ENCODE results near the gene KIAA1671.

Gene KIAA1671

GRCh38 chr22:25143156-25144076 is 190.9 kb downstream of the KIAA1671 start:
- POLR2A ChIA-PET = no interaction called here

GRCh38 chr22:25144522-25144921 is 192.0 kb downstream of the KIAA1671 start:
- Histone ChIP-seq H3K4me3 (ENCODE audit: control insufficient read depth in 1 of 7, extremely low read depth in 1 of 7, insufficient read depth in 4 of 7, low read depth in 2 of 7, low read length in 6 of 7) (no peak overlapping the region), H3K9me3 (ENCODE audit: control extremely low read depth in 1 of 5, control insufficient read depth in 4 of 5, insufficient read depth in 2 of 5, low read depth in 1 of 5, low read length in 4 of 5) (no peaks in the 10 kb centered on the region), H3K27me3 (replicated peaks in 2 of 5; ENCODE audit: control insufficient read depth in 4 of 5, insufficient read depth in 5 of 5, low read length in 4 of 5) (peaks cover 0 to 2% (median 0%) of the 10 kb centered on the region in 5 experiments), H3K27ac (ENCODE audit: insufficient read depth in 1 of 2, low read depth in 1 of 2, low read length in 2 of 2, poor library complexity in 1 of 2, severe bottlenecking in 2 of 2) (no peak overlapping the region), H3K4me1 (ENCODE audit: control extremely low read depth in 1 of 4, control insufficient read depth in 4 of 4, insufficient read depth in 4 of 4, low read length in 3 of 4) (peaks cover 0 to 6% (median 0%) of the 10 kb centered on the region in 4 experiments), H3K36me3 (ENCODE audit: control insufficient read depth in 4 of 4, insufficient read depth in 4 of 4, low read length in 3 of 4) (no peaks in the 10 kb centered on the region)
- WGBS (ENCODE audit: insufficient coverage) = 100% methylated on average over 1 of the region's 2 CpGs
- POLR2A ChIA-PET = no interaction called here
- CTCF ChIA-PET = no interaction called here
- no peak for DNase-seq

More at GRCh38 chr22:25143156-25144076, 190.9 kb downstream of the KIAA1671 start:
- H3K4me1 ChIP-seq (ENCODE audit: control extremely low read depth in 1 of 4, control insufficient read depth in 4 of 4, insufficient read depth in 4 of 4, low read length in 3 of 4) = peaks cover 0 to 11% (median 0%) of the 10 kb centered on the region in 4 experiments
- H3K36me3 ChIP-seq (ENCODE audit: control insufficient read depth in 4 of 4, insufficient read depth in 4 of 4, low read length in 3 of 4) = no peaks in the 10 kb centered on the region
- 100% methylated on average over 2 of the region's 5 CpGs for whole genome bisulfite sequencing (ENCODE audit: insufficient coverage)
- CTCF ChIA-PET = no interaction called here
- H3K27me3 ChIP-seq (replicated peaks in 2 of 5; ENCODE audit: control insufficient read depth in 4 of 5, insufficient read depth in 5 of 5, low read length in 4 of 5) = peaks cover 0 to 2% (median 0%) of the 10 kb centered on the region in 5 experiments
- peak in 2 of 3 donors; percentile 21 to 31 for DNase-seq
- no peak overlapping the region for H3K27ac ChIP-seq (ENCODE audit: insufficient read depth in 1 of 2, low read depth in 1 of 2, low read length in 2 of 2, poor library complexity in 1 of 2, severe bottlenecking in 2 of 2)
- no peak overlapping the region for H3K4me3 ChIP-seq (ENCODE audit: control insufficient read depth in 1 of 7, extremely low read depth in 1 of 7, insufficient read depth in 4 of 7, low read depth in 2 of 7, low read length in 6 of 7)
- H3K9me3 ChIP-seq (ENCODE audit: control extremely low read depth in 1 of 5, control insufficient read depth in 4 of 5, insufficient read depth in 2 of 5, low read depth in 1 of 5, low read length in 4 of 5) = no peaks in the 10 kb centered on the region

GRCh38 chr22:25146307-25146706 is 193.8 kb downstream of the KIAA1671 start:
- Histone ChIP-seq H3K4me3 (ENCODE audit: control insufficient read depth in 1 of 7, extremely low read depth in 1 of 7, insufficient read depth in 4 of 7, low read depth in 2 of 7, low read length in 6 of 7) (no peak overlapping the region), H3K9me3 (ENCODE audit: control extremely low read depth in 1 of 5, control insufficient read depth in 4 of 5, insufficient read depth in 2 of 5, low read depth in 1 of 5, low read length in 4 of 5) (no peaks in the 10 kb centered on the region), H3K27me3 (replicated peaks in 2 of 5; ENCODE audit: control insufficient read depth in 4 of 5, insufficient read depth in 5 of 5, low read length in 4 of 5) (peaks cover 0 to 2% (median 0%) of the 10 kb centered on the region in 5 experiments), H3K4me1 (ENCODE audit: control extremely low read depth in 1 of 4, control insufficient read depth in 4 of 4, insufficient read depth in 4 of 4, low read length in 3 of 4) (peaks cover 0 to 6% (median 0%) of the 10 kb centered on the region in 4 experiments), H3K27ac (ENCODE audit: insufficient read depth in 1 of 2, low read depth in 1 of 2, low read length in 2 of 2, poor library complexity in 1 of 2, severe bottlenecking in 2 of 2) (no peak overlapping the region), H3K36me3 (ENCODE audit: control insufficient read depth in 4 of 4, insufficient read depth in 4 of 4, low read length in 3 of 4) (no peaks in the 10 kb centered on the region)
- 80% methylated on average over 1 of the region's 1 CpG for WGBS (ENCODE audit: insufficient coverage)
- ChIA-PET POLR2A (no interaction called here), CTCF (no interaction called here)
- no peak for DNase-seq

- DNase-seq = no peak
- CTCF ChIA-PET = no interaction called here
- POLR2A ChIA-PET = no interaction called here
- H3K4me1 ChIP-seq (ENCODE audit: control extremely low read depth in 1 of 4, control insufficient read depth in 4 of 4, insufficient read depth in 4 of 4, low read length in 3 of 4) = peaks cover 0 to 6% (median 0%) of the 10 kb centered on the region in 4 experiments
- no peaks in the 10 kb centered on the region for H3K36me3 ChIP-seq (ENCODE audit: control insufficient read depth in 4 of 4, insufficient read depth in 4 of 4, low read length in 3 of 4)
- H3K27me3 ChIP-seq (replicated peaks in 2 of 5; ENCODE audit: control insufficient read depth in 4 of 5, insufficient read depth in 5 of 5, low read length in 4 of 5) = peaks cover 0 to 2% (median 0%) of the 10 kb centered on the region in 5 experiments
- no peaks in the 10 kb centered on the region for H3K9me3 ChIP-seq (ENCODE audit: control extremely low read depth in 1 of 5, control insufficient read depth in 4 of 5, insufficient read depth in 2 of 5, low read depth in 1 of 5, low read length in 4 of 5)
- H3K4me3 ChIP-seq (ENCODE audit: control insufficient read depth in 1 of 7, extremely low read depth in 1 of 7, insufficient read depth in 4 of 7, low read depth in 2 of 7, low read length in 6 of 7) = no peak overlapping the region
- no peak overlapping the region for H3K27ac ChIP-seq (ENCODE audit: insufficient read depth in 1 of 2, low read depth in 1 of 2, low read length in 2 of 2, poor library complexity in 1 of 2, severe bottlenecking in 2 of 2)
- 83% methylated on average over 3 of the region's 4 CpGs for WGBS (ENCODE audit: insufficient coverage)
These were observed 194.6 kb downstream of the KIAA1671 start for GRCh38 chr22:25146906-25147641.

GRCh38 chr22:25147642-25147928 is 195.1 kb downstream of the KIAA1671 start:
- no peak overlapping the region for H3K27ac ChIP-seq (ENCODE audit: insufficient read depth in 1 of 2, low read depth in 1 of 2, low read length in 2 of 2, poor library complexity in 1 of 2, severe bottlenecking in 2 of 2)
- H3K36me3 ChIP-seq (ENCODE audit: control insufficient read depth in 4 of 4, insufficient read depth in 4 of 4, low read length in 3 of 4) = no peaks in the 10 kb centered on the region
- CTCF ChIA-PET = no interaction called here
- DNase-seq = no peak
- H3K4me1 ChIP-seq (ENCODE audit: control extremely low read depth in 1 of 4, control insufficient read depth in 4 of 4, insufficient read depth in 4 of 4, low read length in 3 of 4) = peaks cover 0 to 6% (median 0%) of the 10 kb centered on the region in 4 experiments
- no peak overlapping the region for H3K4me3 ChIP-seq (ENCODE audit: control insufficient read depth in 1 of 7, extremely low read depth in 1 of 7, insufficient read depth in 4 of 7, low read depth in 2 of 7, low read length in 6 of 7)
- peaks cover 0 to 2% (median 0%) of the 10 kb centered on the region in 5 experiments for H3K27me3 ChIP-seq (replicated peaks in 2 of 5; ENCODE audit: control insufficient read depth in 4 of 5, insufficient read depth in 5 of 5, low read length in 4 of 5)
- no peaks in the 10 kb centered on the region for H3K9me3 ChIP-seq (ENCODE audit: control extremely low read depth in 1 of 5, control insufficient read depth in 4 of 5, insufficient read depth in 2 of 5, low read depth in 1 of 5, low read length in 4 of 5)
- POLR2A ChIA-PET = no interaction called here
- no CpG with 5 or more reads among the region's 2 CpGs for WGBS (ENCODE audit: insufficient coverage)

GRCh38 chr22:25148149-25148691 is 195.7 kb downstream of the KIAA1671 start:
- Histone ChIP-seq H3K36me3 (ENCODE audit: control insufficient read depth in 4 of 4, insufficient read depth in 4 of 4, low read length in 3 of 4) (no peaks in the 10 kb centered on the region), H3K9me3 (ENCODE audit: control extremely low read depth in 1 of 5, control insufficient read depth in 4 of 5, insufficient read depth in 2 of 5, low read depth in 1 of 5, low read length in 4 of 5) (no peaks in the 10 kb centered on the region), H3K27ac (ENCODE audit: insufficient read depth in 1 of 2, low read depth in 1 of 2, low read length in 2 of 2, poor library complexity in 1 of 2, severe bottlenecking in 2 of 2) (no peak overlapping the region), H3K4me3 (ENCODE audit: control insufficient read depth in 1 of 7, extremely low read depth in 1 of 7, insufficient read depth in 4 of 7, low read depth in 2 of 7, low read length in 6 of 7) (no peak overlapping the region), H3K27me3 (replicated peaks in 2 of 5; ENCODE audit: control insufficient read depth in 4 of 5, insufficient read depth in 5 of 5, low read length in 4 of 5) (peaks cover 0 to 2% (median 0%) of the 10 kb centered on the region in 5 experiments), H3K4me1 (ENCODE audit: control extremely low read depth in 1 of 4, control insufficient read depth in 4 of 4, insufficient read depth in 4 of 4, low read length in 3 of 4) (peaks cover 0 to 6% (median 0%) of the 10 kb centered on the region in 4 experiments)
- ChIA-PET CTCF (interaction anchor here (0.6 kb wide), 1 partner anchor 38 kb away, joined by 3 read pairs; no protein-coding TSS in a partner anchor), POLR2A (no interaction called here)
- peak in 2 of 3 donors; percentile 16 to 41 for DNase-seq
- 0% methylated on average over 3 of the region's 4 CpGs for WGBS (ENCODE audit: insufficient coverage)

Data from common myeloid progenitor, CD34-positive (primary cell).